Measurements from ENCODE around the gene NECTIN2. TPM values are rescaled to one million over a fixed set of nuclear protein-coding genes. Genes with fewer than 3 reads are reported as not detected.

NECTIN2 gene
- total RNA-seq, 1 experiment from 2014 or later, result 104 TPM

DNA sequence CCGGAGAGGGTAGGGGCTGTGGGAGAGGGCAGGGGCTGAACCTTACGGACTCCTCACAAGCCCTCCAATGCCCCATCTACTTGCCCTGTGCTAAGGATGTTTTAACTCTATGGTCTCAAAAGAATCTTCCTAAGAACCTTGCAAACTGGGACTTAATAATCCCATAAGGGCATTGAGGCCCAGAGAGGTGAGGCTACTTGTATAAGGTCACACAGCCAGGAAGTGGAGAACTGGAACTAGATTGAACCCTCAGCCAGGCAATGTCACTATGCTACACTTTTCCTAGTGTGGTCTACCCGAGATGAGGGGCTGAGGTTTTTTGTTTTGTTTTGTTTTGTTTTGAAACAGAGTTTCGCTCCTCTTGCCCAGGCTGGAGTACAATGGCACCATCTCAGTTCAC lies 85.4 kb downstream of the NECTIN2 start:
- Histone ChIP-seq H3K9me3 (ENCODE audit: control insufficient read depth, insufficient read depth, low read depth, low read length) (no peaks in the 10 kb centered on the region), H3K36me3 (ENCODE audit: control insufficient read depth, insufficient read depth, low read length) (no peaks in the 10 kb centered on the region), H3K27ac (ENCODE audit: low read length) (no peak overlapping the region), H3K4me3 (ENCODE audit: low read depth in 2 of 2, low read length in 2 of 2) (no peak overlapping the region), H3K27me3 (ENCODE audit: control insufficient read depth, insufficient read depth, low read length) (no peaks in the 10 kb centered on the region), H3K4me1 (ENCODE audit: control insufficient read depth, insufficient read depth, low read length) (no peaks in the 10 kb centered on the region)
- intact Hi-C loops (cut with micrococcal nuclease; ENCODE audit: unreplicated experiment) (no loop called here), in situ Hi-C loops (cut with HindIII; ENCODE audit: low pct_unique_long_range_greater_than_20kb, low sequenced_read_pairs) (no loop called here)
- ChIA-PET POLR2A (no interaction called here), CTCF (no interaction called here)
- no TSS peak for BruUV-seq (replicated peaks)
- ATAC-seq, result no peak
- no peak for DNase-seq (ENCODE audit: low read depth, low spot score)
- TF ChIP-seq TCF7L2 (IDR thresholded peaks at IDR 0.05; ENCODE audit: low read depth, low read length), result no peak

Other genes with a start within 250 kb of the NECTIN2 start
- gene IGSF23, start 232.7 kb upstream of the NECTIN2 start, total RNA-seq (2021; ENCODE audit: unreplicated experiment), result not detected
- gene PVR, start 202.4 kb upstream of the NECTIN2 start, total RNA-seq (2021; ENCODE audit: unreplicated experiment), result 47.7 TPM
- gene CEACAM19, start 174.8 kb upstream of the NECTIN2 start, total RNA-seq (2021; ENCODE audit: unreplicated experiment), result 1.2 TPM
- not detected for gene CEACAM16, start 147.1 kb upstream of the NECTIN2 start, total RNA-seq (2021; ENCODE audit: unreplicated experiment)
- gene BCL3, start 97.6 kb upstream of the NECTIN2 start, total RNA-seq (2021; ENCODE audit: unreplicated experiment), result 48.5 TPM
- 0.80 TPM for gene CBLC, start 68.4 kb upstream of the NECTIN2 start, total RNA-seq (2021; ENCODE audit: unreplicated experiment)
- gene BCAM, start 37.2 kb upstream of the NECTIN2 start, total RNA-seq (2021; ENCODE audit: unreplicated experiment), result 21.5 TPM
- 147 TPM for gene TOMM40, start 45.0 kb downstream of the NECTIN2 start, total RNA-seq (2021; ENCODE audit: unreplicated experiment)
- 780 TPM for gene APOE, start 59.5 kb downstream of the NECTIN2 start, total RNA-seq (2021; ENCODE audit: unreplicated experiment)
- 48.5 TPM for gene APOC1, start 68.3 kb downstream of the NECTIN2 start, total RNA-seq (2021; ENCODE audit: unreplicated experiment)
- not detected for gene APOC4, start 95.9 kb downstream of the NECTIN2 start, total RNA-seq (2021; ENCODE audit: unreplicated experiment)
- gene APOC2, start 99.8 kb downstream of the NECTIN2 start, total RNA-seq (2021; ENCODE audit: unreplicated experiment), result not detected
- 98.4 TPM for gene CLPTM1, start 109.1 kb downstream of the NECTIN2 start, total RNA-seq (2021; ENCODE audit: unreplicated experiment)
- gene RELB, start 155.2 kb downstream of the NECTIN2 start, total RNA-seq (2021; ENCODE audit: unreplicated experiment), result 28.1 TPM
- 72.4 TPM for gene CLASRP, start 192.7 kb downstream of the NECTIN2 start, total RNA-seq (2021; ENCODE audit: unreplicated experiment)
- 6.7 TPM for gene ZNF296, start 230.2 kb downstream of the NECTIN2 start, total RNA-seq (2021; ENCODE audit: unreplicated experiment)
- gene GEMIN7, start 233.0 kb downstream of the NECTIN2 start, total RNA-seq (2021; ENCODE audit: unreplicated experiment), result 29.5 TPM
- gene PPP1R37, start 246.9 kb downstream of the NECTIN2 start, total RNA-seq (2021; ENCODE audit: unreplicated experiment), result 20.4 TPM